Activated CD8-positive, alpha-beta memory T cell treated with anti-CD3 and anti-CD28 coated beads, Interleukin-2, amount 50 U/mL, for 48 hours (primary cell): ENCODE results near the gene RIGI.
"Not testable (repeated sequence)": the region's sequence is repeated elsewhere in the genome, so short reads cannot be mapped to it uniquely, and the experiment has no call there.

Source experiments
- DNase-seq: peaks from one replicate; pipeline ENCODE4 v3.0.0-alpha.2; 2020

Gene RIGI

GRCh38 chr9:32526041-32526706, at the start of gene RIGI:
TSS of gene RIGI (minus strand) at chr9:32526196. CDS start at chr9:32526166, 30 bp downstream.
- DNase-seq = peak; percentile 82

- DNase-seq = no peak
Observed at GRCh38 chr9:32574858-32575257, 48.9 kb upstream of the RIGI start.

GRCh38 chr9:32573821-32574220, 47.8 kb upstream of the RIGI start:
- no peak for DNase-seq

GRCh38 chr9:32572900-32573523, 47.0 kb upstream of the RIGI start, which contains the start of gene NDUFB6:
TSS of gene NDUFB6 (minus strand) at chr9:32573159. CDS start at chr9:32573060, 99 bp downstream.
- peak; percentile 98 for DNase-seq

GRCh38 chr9:32571969-32572899, 46.2 kb upstream of the RIGI start:
- DNase-seq = peak; percentile 70

GRCh38 chr9:32570262-32570661, 44.3 kb upstream of the RIGI start:
- no peak for DNase-seq

GRCh38 chr9:32566770-32567169, 40.8 kb upstream of the RIGI start:
- DNase-seq = no peak

GRCh38 chr9:32565967-32566366, 40.0 kb upstream of the RIGI start:
- no peak for DNase-seq

GRCh38 chr9:32558408-32558934, 32.5 kb upstream of the RIGI start:
- DNase-seq = no peak

- no peak for DNase-seq
Observed at GRCh38 chr9:32554591-32554990, 28.6 kb upstream of the RIGI start.

- no peak for DNase-seq
Observed at GRCh38 chr9:32554107-32554506, 28.1 kb upstream of the RIGI start.

- DNase-seq = peak; percentile 93
Observed at GRCh38 chr9:32552172-32552872, 26.3 kb upstream of the RIGI start, which contains the start of the genes SMIM27 and TOPORS. TSS of gene SMIM27 (plus strand) at chr9:32552327. CDS start at chr9:32552435, 108 bp downstream. TSS of gene TOPORS (minus strand) at chr9:32552586. CDS start at chr9:32552436, 150 bp downstream.

GRCh38 chr9:32551276-32552051, 25.5 kb upstream of the RIGI start:
- peak; percentile 74 for DNase-seq

GRCh38 chr9:32550562-32551275, 24.7 kb upstream of the RIGI start:
- DNase-seq = peak; percentile 95

GRCh38 chr9:32550150-32550561, 24.2 kb upstream of the RIGI start:
- no peak for DNase-seq

- DNase-seq = not testable (repeated sequence)
Observed at GRCh38 chr9:32548213-32548612, 22.2 kb upstream of the RIGI start.

- DNase-seq = no peak
Observed at GRCh38 chr9:32545884-32546283, 19.9 kb upstream of the RIGI start.

- no peak for DNase-seq
Observed at GRCh38 chr9:32543047-32543446, 17.1 kb upstream of the RIGI start.

GRCh38 chr9:32533816-32534215, 7.8 kb upstream of the RIGI start:
- no peak for DNase-seq

GRCh38 chr9:32533336-32533735, 7.3 kb upstream of the RIGI start:
- DNase-seq = no peak

- DNase-seq = no peak
Observed at GRCh38 chr9:32526707-32527048, 682 bp upstream of the RIGI start.
